GM12875 (cell line): ENCODE results near the gene SMC1B.
"Not testable (repeated sequence)": the region's sequence is repeated elsewhere in the genome, so short reads cannot be mapped to it uniquely, and the experiment has no call there.

Source experiments
- H3K4me3 ChIP-seq: one replicate; pipeline ENCODE4 v1.5.1; 2011; ENCODE audit warnings: low read depth, low read length, control low read depth
- TF ChIP-seq, protein P1 (sequence below): IDR thresholded peaks from 2 replicates; pipeline ENCODE4 v1.5.1; 2011; ENCODE audit warnings: low read depth, mild to moderate bottlenecking, control low read depth, inconsistent platforms, low read length, moderate library complexity, borderline replicate concordance; ENCODE audit not compliant: insufficient read depth

Gene SMC1B

GRCh38 chr22:45442116-45442515, 28.7 kb upstream of the SMC1B start:
- TF ChIP-seq, protein P1, sequence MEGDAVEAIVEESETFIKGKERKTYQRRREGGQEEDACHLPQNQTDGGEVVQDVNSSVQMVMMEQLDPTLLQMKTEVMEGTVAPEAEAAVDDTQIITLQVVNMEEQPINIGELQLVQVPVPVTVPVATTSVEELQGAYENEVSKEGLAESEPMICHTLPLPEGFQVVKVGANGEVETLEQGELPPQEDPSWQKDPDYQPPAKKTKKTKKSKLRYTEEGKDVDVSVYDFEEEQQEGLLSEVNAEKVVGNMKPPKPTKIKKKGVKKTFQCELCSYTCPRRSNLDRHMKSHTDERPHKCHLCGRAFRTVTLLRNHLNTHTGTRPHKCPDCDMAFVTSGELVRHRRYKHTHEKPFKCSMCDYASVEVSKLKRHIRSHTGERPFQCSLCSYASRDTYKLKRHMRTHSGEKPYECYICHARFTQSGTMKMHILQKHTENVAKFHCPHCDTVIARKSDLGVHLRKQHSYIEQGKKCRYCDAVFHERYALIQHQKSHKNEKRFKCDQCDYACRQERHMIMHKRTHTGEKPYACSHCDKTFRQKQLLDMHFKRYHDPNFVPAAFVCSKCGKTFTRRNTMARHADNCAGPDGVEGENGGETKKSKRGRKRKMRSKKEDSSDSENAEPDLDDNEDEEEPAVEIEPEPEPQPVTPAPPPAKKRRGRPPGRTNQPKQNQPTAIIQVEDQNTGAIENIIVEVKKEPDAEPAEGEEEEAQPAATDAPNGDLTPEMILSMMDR = no peak

GRCh38 chr22:45441138-45441537, 27.7 kb upstream of the SMC1B start:
- H3K4me3 ChIP-seq = no peak overlapping the region
- TF ChIP-seq, protein P1 = peak; percentile 46; the same call in 1 of the 2 replicates

More at GRCh38 chr22:45442116-45442515, 28.7 kb upstream of the SMC1B start:
- H3K4me3 ChIP-seq = no peak overlapping the region

- H3K4me3 ChIP-seq = not testable (repeated sequence)
Observed at GRCh38 chr22:45440688-45441087, 27.3 kb upstream of the SMC1B start.

DNA sequence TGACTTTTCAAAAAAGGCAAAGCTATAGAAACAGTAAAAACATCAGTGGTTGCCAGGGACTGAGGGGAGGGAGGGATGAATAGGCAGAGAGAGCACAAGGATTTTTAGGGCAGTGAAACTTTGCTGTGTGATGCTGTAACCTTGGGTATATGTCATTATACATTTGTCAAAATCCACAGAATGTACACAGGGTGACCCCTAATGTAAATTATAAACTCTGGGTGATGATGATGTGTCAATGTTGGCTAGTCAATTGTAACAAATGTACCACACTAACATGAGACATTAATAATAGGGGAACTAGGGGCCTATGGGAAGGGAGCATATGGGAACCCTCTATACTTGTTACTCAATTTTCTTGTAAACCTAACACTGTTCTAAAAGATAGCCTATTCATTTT, 24.9 kb upstream of the SMC1B start:
- no peak overlapping the region for H3K4me3 ChIP-seq

GRCh38 chr22:45436871-45437517, 23.6 kb upstream of the SMC1B start:
- not testable (repeated sequence) for H3K4me3 ChIP-seq

More for the DNA sequence above, 24.9 kb upstream of the SMC1B start:
- TF ChIP-seq, protein P1 = no peak

DNA sequence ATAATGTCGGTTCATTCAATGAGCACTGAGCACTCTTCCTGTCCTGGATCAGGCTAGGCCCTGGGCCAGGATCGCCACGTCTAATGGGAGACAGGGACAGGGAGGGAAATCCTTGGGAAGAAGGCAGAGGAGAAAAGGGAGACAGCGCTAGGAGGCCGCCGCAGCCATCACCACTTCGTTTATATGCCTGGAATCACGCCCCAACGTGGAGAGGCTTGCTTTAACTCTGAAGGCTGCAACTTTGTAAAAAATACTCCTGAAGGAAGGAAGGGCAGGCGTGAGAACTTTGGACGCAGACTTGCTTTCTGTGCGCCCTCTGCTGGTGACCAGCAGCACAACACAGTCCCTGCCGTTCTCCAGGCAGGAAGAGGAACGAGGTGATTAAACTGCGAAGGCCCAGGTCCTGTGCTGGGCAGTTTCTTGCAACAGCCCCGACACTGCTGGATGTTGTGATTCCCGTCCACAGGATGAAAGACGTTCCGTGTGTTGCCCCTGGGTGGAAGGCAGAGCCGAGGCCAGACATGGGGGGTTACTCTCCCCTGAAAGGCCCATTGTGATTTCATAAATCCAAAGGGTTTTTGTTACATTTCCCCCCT, 22.2 kb upstream of the SMC1B start:
- no peak overlapping the region for H3K4me3 ChIP-seq
- TF ChIP-seq, protein P1 = peak; percentile 97

GRCh38 chr22:45434981-45435380, 21.6 kb upstream of the SMC1B start:
- TF ChIP-seq, protein P1 = no peak

DNA sequence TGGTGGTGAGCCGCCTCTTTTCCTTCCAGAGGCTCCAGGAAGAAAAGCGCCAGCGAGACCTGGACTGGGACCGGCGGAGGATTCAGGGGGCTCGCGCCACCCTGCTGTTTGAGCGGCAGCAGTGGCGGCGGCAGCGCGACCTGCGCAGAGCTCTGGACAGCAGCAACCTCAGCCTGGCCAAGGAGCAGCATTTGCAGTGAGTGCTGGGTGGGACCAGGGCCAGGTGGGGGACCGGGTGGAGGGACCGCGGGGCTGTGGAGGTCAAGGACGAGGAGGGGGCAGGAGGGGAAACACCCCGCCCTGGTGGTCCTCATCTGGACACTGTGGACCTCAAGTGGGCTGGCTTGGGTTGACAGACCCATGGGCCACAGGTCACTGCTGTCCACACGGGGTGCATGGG, 17.5 kb upstream of the SMC1B start:
- no peak overlapping the region for H3K4me3 ChIP-seq
- TF ChIP-seq, protein P1 = no peak

More at GRCh38 chr22:45434981-45435380, 21.6 kb upstream of the SMC1B start:
- no peak overlapping the region for H3K4me3 ChIP-seq
